Gastrocnemius medialis (tissue), 4 donors: Measurements from ENCODE around the gene PELO. TPM values are rescaled to one million over a fixed set of nuclear protein-coding genes. Genes with fewer than 3 reads are reported as not detected.

ENCODE experiments used
- ATAC-seq, 2 donors: fragments of 150-250 bp; one replicate each; pipeline ENCODE4 v1.9.1; 2016
- DNase-seq, 2 donors: peaks; one replicate each; pipeline ENCODE4 v3.0.0-alpha.2; 2019
- H3K27ac ChIP-seq, 4 donors: fragments of 200-600 bp; sonication (generic); 1 replicate in 1 of 4; 2 replicates in 3 of 4; pipeline ENCODE4 v1.5.1; 2016 to 2018; ENCODE audit warnings: mild to moderate bottlenecking in 2 of 4, moderate library complexity in 1 of 4
- H3K27me3 ChIP-seq, 3 donors: fragments of 200-600 bp; sonication (generic) in 2 of 3; 1 replicate in 1 of 3; 2 replicates in 2 of 3; pipeline versions ENCODE4 v1.5.1 to v1.6.0; 2016 to 2019; ENCODE audit warnings: mild to moderate bottlenecking in 1 of 3, moderate library complexity in 1 of 3
- H3K36me3 ChIP-seq, 2 donors: fragments of 200-600 bp; sonication (generic) in 1 of 2; one replicate each; pipeline ENCODE4 v1.5.1; 2017 to 2018
- H3K4me1 ChIP-seq, 2 donors: fragments of 200-600 bp; sonication (generic) in 1 of 2; one replicate each; pipeline ENCODE4 v1.5.1; 2016 to 2017; ENCODE audit warnings: mild to moderate bottlenecking in 2 of 2
- H3K4me3 ChIP-seq, 4 donors: fragments of 200-600 bp; sonication (generic) in 3 of 4; 1 replicate in 1 of 4; 2 replicates in 3 of 4; pipeline ENCODE4 v1.5.1; 2016 to 2019; ENCODE audit warnings: mild to moderate bottlenecking in 2 of 4
- H3K9me3 ChIP-seq, 3 donors: fragments of 200-600 bp; sonication (generic) in 2 of 3; 1 replicate in 1 of 3; 2 replicates in 2 of 3; pipeline ENCODE4 v1.5.1; 2016 to 2019
- CTCF ChIP-seq, 5 experiments: fragments of 450-650 bp in 3 of 5; fragments of 200-600 bp in 2 of 5; sonication (generic) in 2 of 5; IDR thresholded peaks in 4 of 5; conservative IDR thresholded peaks in 1 of 5; 1 replicate in 4 of 5; 2 replicates in 1 of 5; pipeline ENCODE4 v1.5.1; 2016 to 2019; ENCODE audit warnings: antibody characterized with exemption in 5 of 5, mild to moderate bottlenecking in 3 of 5, moderate library complexity in 3 of 5
- POLR2A ChIP-seq, 2 donors: fragments of 450-650 bp; IDR thresholded peaks; one replicate each; pipeline ENCODE4 v1.6.1; 2017; ENCODE audit warnings: antibody characterized with exemption in 2 of 2, mild to moderate bottlenecking in 2 of 2, moderate library complexity in 2 of 2
- in situ Hi-C, 4 donors: fragments of 200-750 bp; cut with MboI; loops; one replicate each; pipeline versions ENCODE4 v1.15.0 to v1.8.0; 2017; ENCODE audit warnings: low sequenced_read_pairs in 4 of 4
- intact Hi-C: fragments of 100-400 bp; cut with DNase I; formaldehyde crosslinking; loops from one replicate; pipeline ENCODE4 v1.15.1; 2023; ENCODE audit warnings: low total_unique reads
- total RNA-seq, 4 donors: library from RNA; depleted of rRNA; stranded (reverse); fragments of >200 nt; gene quantifications; one replicate each; pipeline versions ENCODE4 v1.1.0 to v1.2.3, GENCODE V29; 2016

PELO gene
- total RNA-seq, 4 donors from 2014 or later, result 13.8 to 28.5 (median 18.5) TPM

GRCh38 chr5:52779213-52779612, 8.5 kb upstream of the PELO start:
- intact Hi-C loops (no loop called here), in situ Hi-C loops (loop anchor here in 1 of 4 donors (25.0 kb wide), 1 partner anchor 133 kb away; no protein-coding TSS in a partner anchor)
- Histone ChIP-seq H3K27me3 (no peaks in the 10 kb centered on the region), H3K4me3 (no peak overlapping the region), H3K4me1 (no peaks in the 10 kb centered on the region), H3K27ac (no peak overlapping the region), H3K36me3 (no peaks in the 10 kb centered on the region), H3K9me3 (no peaks in the 10 kb centered on the region)
- TF ChIP-seq CTCF (IDR thresholded peaks at IDR 0.05 in 4 of 5, conservative IDR thresholded peaks at IDR 0.05 in 1 of 5), result no peak
- DNase-seq (no peak), ATAC-seq (no peak)

GRCh38 chr5:52783226-52783959, 4.3 kb upstream of the PELO start:
- ATAC-seq (peak; percentile 35 to 37), DNase-seq (no peak)
- Histone ChIP-seq H3K36me3 (no peaks in the 10 kb centered on the region), H3K4me1 (peaks cover 7 to 11% of the 10 kb centered on the region in 2 donors), H3K27me3 (peaks cover 0 to 7% (median 0%) of the 10 kb centered on the region in 3 donors), H3K9me3 (no peaks in the 10 kb centered on the region), H3K4me3 (no peak overlapping the region), H3K27ac (peak overlapping the region; percentile 7 to 56 (median 40))
- intact Hi-C loops (no loop called here), in situ Hi-C loops (loop anchor here in 1 of 4 donors (25.0 kb wide), 1 partner anchor 129 kb away; no protein-coding TSS in a partner anchor)
- no peak for TF ChIP-seq POLR2A (IDR thresholded peaks at IDR 0.05)
- TF ChIP-seq CTCF (IDR thresholded peaks at IDR 0.05 in 4 of 5, conservative IDR thresholded peaks at IDR 0.05 in 1 of 5), result no peak

- Histone ChIP-seq H3K27me3 (peaks cover 0 to 7% (median 0%) of the 10 kb centered on the region in 3 donors), H3K27ac (peak overlapping the region in 3 of 4 donors; percentile 16 to 56 (median 38)), H3K4me1 (peaks cover 7 to 11% of the 10 kb centered on the region in 2 donors), H3K4me3 (no peak overlapping the region), H3K36me3 (no peaks in the 10 kb centered on the region), H3K9me3 (no peaks in the 10 kb centered on the region)
- intact Hi-C loops (loop anchor here (5.0 kb wide), 1 partner anchor 92 kb away; no protein-coding TSS in a partner anchor), in situ Hi-C loops (loop anchor here in 1 of 4 donors (25.0 kb wide), 1 partner anchor 128 kb away; no protein-coding TSS in a partner anchor)
- TF ChIP-seq CTCF (IDR thresholded peaks at IDR 0.05 in 4 of 5, conservative IDR thresholded peaks at IDR 0.05 in 1 of 5) (no peak), POLR2A (IDR thresholded peaks at IDR 0.05) (no peak)
- ATAC-seq (no peak), DNase-seq (no peak)
Measured at GRCh38 chr5:52784737-52785136, 3.0 kb upstream of the PELO start.

- Histone ChIP-seq H3K27me3 (peaks cover 0 to 7% (median 0%) of the 10 kb centered on the region in 3 donors), H3K4me3 (no peak overlapping the region), H3K27ac (peak overlapping the region in 3 of 4 donors; percentile 75 to 83 (median 76)), H3K4me1 (peaks cover 7 to 11% of the 10 kb centered on the region in 2 donors), H3K9me3 (no peaks in the 10 kb centered on the region), H3K36me3 (no peaks in the 10 kb centered on the region)
- no peak for DNase-seq
- intact Hi-C loops, result loop anchor here (2.0 to 5.0 kb wide), 2 partner anchors 94 to 128 kb away; no protein-coding TSS in a partner anchor
- no peak for ATAC-seq
- TF ChIP-seq POLR2A (IDR thresholded peaks at IDR 0.05) (no peak), CTCF (IDR thresholded peaks at IDR 0.05 in 4 of 5, conservative IDR thresholded peaks at IDR 0.05 in 1 of 5) (no peak)
- in situ Hi-C loops, result loop anchor here in 1 of 4 donors (25.0 kb wide), 1 partner anchor 126 kb away; no protein-coding TSS in a partner anchor
Measured at GRCh38 chr5:52786391-52786790, 1.3 kb upstream of the PELO start.
